Endometrium (tissue), 2 donors: ENCODE data around the gene NPHP3.
"Not testable (repeated sequence)": the region's sequence is repeated elsewhere in the genome, so short reads cannot be mapped to it uniquely, and the experiment has no call there.

Experiments
- FAIRE-seq: peaks from 2 replicates; lab custom pipeline; 2012; peaks lifted over from hg19 to GRCh38; lab: Jason Lieb, UNC
- donor health status: control.
- donor health status: control.

NPHP3 gene, protein sequence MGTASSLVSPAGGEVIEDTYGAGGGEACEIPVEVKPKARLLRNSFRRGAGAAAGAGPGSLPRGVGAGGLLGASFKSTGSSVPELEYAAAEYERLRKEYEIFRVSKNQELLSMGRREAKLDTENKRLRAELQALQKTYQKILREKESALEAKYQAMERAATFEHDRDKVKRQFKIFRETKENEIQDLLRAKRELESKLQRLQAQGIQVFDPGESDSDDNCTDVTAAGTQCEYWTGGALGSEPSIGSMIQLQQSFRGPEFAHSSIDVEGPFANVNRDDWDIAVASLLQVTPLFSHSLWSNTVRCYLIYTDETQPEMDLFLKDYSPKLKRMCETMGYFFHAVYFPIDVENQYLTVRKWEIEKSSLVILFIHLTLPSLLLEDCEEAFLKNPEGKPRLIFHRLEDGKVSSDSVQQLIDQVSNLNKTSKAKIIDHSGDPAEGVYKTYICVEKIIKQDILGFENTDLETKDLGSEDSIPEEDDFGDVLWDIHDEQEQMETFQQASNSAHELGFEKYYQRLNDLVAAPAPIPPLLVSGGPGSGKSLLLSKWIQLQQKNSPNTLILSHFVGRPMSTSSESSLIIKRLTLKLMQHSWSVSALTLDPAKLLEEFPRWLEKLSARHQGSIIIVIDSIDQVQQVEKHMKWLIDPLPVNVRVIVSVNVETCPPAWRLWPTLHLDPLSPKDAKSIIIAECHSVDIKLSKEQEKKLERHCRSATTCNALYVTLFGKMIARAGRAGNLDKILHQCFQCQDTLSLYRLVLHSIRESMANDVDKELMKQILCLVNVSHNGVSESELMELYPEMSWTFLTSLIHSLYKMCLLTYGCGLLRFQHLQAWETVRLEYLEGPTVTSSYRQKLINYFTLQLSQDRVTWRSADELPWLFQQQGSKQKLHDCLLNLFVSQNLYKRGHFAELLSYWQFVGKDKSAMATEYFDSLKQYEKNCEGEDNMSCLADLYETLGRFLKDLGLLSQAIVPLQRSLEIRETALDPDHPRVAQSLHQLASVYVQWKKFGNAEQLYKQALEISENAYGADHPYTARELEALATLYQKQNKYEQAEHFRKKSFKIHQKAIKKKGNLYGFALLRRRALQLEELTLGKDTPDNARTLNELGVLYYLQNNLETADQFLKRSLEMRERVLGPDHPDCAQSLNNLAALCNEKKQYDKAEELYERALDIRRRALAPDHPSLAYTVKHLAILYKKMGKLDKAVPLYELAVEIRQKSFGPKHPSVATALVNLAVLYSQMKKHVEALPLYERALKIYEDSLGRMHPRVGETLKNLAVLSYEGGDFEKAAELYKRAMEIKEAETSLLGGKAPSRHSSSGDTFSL (N-terminal part only)

GRCh38 chr3:132722165-132723023, at the start of gene NPHP3:
Gene NPHP3, minus strand, starts transcription at chr3:132722409. Its CDS starts 54 bp downstream, at chr3:132722355.
- no peak for FAIRE-seq

DNA sequence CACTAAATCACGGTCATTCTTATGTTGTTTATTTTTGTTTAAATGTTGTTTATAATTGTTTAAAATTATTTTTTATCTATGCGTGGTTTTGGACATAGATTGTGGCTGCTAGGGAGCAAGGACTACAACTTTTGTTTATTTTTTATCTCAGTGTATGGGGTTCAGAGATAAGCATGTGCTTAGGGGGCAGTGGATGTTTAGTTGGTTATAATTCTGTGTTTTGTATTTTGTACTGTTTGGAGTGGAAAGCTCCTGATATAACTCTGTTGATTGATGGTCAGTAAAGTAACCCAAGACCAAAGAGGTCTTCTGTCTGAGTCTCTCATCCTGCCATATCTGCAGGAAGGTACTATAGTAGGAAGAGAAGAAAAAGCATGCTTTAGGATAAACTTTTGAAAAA, 36.5 kb upstream of the NPHP3 start:
- no peak for FAIRE-seq

- FAIRE-seq = no peak
Observed at GRCh38 chr3:132756108-132756650, 34.0 kb upstream of the NPHP3 start.

DNA sequence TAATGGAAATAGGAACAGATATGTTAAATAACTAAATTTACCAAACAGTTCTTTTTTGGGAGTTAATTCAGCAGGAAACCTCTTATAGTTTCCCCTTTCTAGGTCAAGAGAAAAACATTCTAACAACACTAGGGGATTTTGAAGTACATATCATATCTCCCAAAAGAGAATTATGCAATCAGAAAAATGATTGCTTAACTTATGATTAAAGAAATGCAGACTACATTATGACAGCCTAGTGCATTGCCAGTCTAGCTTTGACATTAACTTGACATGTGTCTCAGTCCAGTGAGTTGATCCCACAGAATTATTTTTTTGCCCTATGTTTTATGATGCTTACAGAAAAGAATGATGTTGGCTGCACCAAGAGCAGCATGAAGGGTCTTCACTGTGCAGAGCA, 31.7 kb upstream of the NPHP3 start:
- FAIRE-seq = no peak

- FAIRE-seq = no peak
Observed at GRCh38 chr3:132749786-132750185, 27.6 kb upstream of the NPHP3 start.

- not testable (repeated sequence) for FAIRE-seq
Observed at GRCh38 chr3:132746720-132747119, 24.5 kb upstream of the NPHP3 start.

DNA sequence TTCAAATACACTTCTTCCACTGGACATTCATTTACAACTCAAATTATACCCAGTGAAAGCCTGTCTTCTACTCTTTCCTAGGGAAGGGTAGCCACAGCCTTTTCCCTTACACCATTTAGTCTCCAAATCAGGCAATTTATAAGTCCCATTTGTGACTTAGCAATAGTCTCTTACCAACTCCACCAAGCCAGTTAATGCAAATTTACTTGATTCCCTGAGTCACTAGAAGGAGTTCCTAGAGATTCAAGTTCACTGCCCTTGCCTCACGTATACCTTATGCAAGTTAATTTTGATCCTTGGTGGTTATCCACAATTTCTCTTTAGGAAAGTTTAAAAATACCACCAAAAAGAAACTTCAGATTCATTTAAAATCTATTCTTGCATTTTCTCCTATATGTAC, 16.1 kb upstream of the NPHP3 start:
- FAIRE-seq = no peak

- no peak for FAIRE-seq
Observed at GRCh38 chr3:132735589-132735988, 13.4 kb upstream of the NPHP3 start.

- no peak for FAIRE-seq
Observed at GRCh38 chr3:132730891-132731580, 8.8 kb upstream of the NPHP3 start.

- FAIRE-seq = peak; percentile 79
Observed at GRCh38 chr3:132726341-132726823, 4.2 kb upstream of the NPHP3 start.

- peak; percentile 35 for FAIRE-seq
Observed at GRCh38 chr3:132723024-132723950, 1.1 kb upstream of the NPHP3 start.

- FAIRE-seq = no peak
Observed at GRCh38 chr3:132721479-132722164, 587 bp downstream of the NPHP3 start.

GRCh38 chr3:132720228-132720627, 2.0 kb downstream of the NPHP3 start:
- no peak for FAIRE-seq

DNA sequence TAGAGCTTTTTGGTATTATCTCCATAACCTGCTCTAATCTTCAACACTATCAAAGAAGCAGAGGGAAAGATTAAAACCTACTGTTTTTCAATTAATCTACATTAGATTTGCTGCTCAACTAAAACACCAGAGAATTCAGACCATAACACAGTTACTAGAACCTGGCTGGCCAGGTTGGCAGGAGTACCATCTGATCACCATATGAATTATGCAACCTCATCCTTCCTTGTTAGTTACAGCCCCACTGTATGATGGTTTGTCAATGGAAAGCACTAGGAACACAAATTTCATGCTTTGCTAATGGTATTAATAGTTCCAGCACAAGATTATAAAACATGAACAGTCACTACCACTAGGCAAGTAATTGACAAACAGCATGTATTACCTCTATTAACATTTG, 5.8 kb downstream of the NPHP3 start:
- FAIRE-seq = no peak

- FAIRE-seq = no peak
Observed at GRCh38 chr3:132713977-132714727, 8.1 kb downstream of the NPHP3 start.

- FAIRE-seq = no peak
Observed at GRCh38 chr3:132710311-132710710, 11.9 kb downstream of the NPHP3 start.

GRCh38 chr3:132709761-132710160, 12.4 kb downstream of the NPHP3 start:
- no peak for FAIRE-seq

GRCh38 chr3:132703733-132704132, 18.5 kb downstream of the NPHP3 start:
- no peak for FAIRE-seq
